Gastrocnemius medialis (tissue), 4 donors: Measurements from ENCODE around the gene TBC1D10A. TPM values are rescaled to one million over a fixed set of nuclear protein-coding genes. Genes with fewer than 3 reads are reported as not detected.

Experiments
- ATAC-seq, 2 donors: fragments of 150-250 bp; one replicate each; pipeline ENCODE4 v1.9.1; 2016
- DNase-seq, 2 donors: peaks; one replicate each; pipeline ENCODE4 v3.0.0-alpha.2; 2019
- H3K27ac ChIP-seq, 4 donors: fragments of 200-600 bp; sonication (generic); 1 replicate in 1 of 4; 2 replicates in 3 of 4; pipeline ENCODE4 v1.5.1; 2016 to 2018; ENCODE audit warnings: mild to moderate bottlenecking in 2 of 4, moderate library complexity in 1 of 4
- H3K27me3 ChIP-seq, 3 donors: fragments of 200-600 bp; sonication (generic) in 2 of 3; 1 replicate in 1 of 3; 2 replicates in 2 of 3; pipeline versions ENCODE4 v1.5.1 to v1.6.0; 2016 to 2019; ENCODE audit warnings: mild to moderate bottlenecking in 1 of 3, moderate library complexity in 1 of 3
- H3K36me3 ChIP-seq, 2 donors: fragments of 200-600 bp; sonication (generic) in 1 of 2; one replicate each; pipeline ENCODE4 v1.5.1; 2017 to 2018
- H3K4me1 ChIP-seq, 2 donors: fragments of 200-600 bp; sonication (generic) in 1 of 2; one replicate each; pipeline ENCODE4 v1.5.1; 2016 to 2017; ENCODE audit warnings: mild to moderate bottlenecking in 2 of 2
- H3K4me3 ChIP-seq, 4 donors: fragments of 200-600 bp; sonication (generic) in 3 of 4; 1 replicate in 1 of 4; 2 replicates in 3 of 4; pipeline ENCODE4 v1.5.1; 2016 to 2019; ENCODE audit warnings: mild to moderate bottlenecking in 2 of 4
- H3K9me3 ChIP-seq, 3 donors: fragments of 200-600 bp; sonication (generic) in 2 of 3; 1 replicate in 1 of 3; 2 replicates in 2 of 3; pipeline ENCODE4 v1.5.1; 2016 to 2019
- CTCF ChIP-seq, 5 experiments: fragments of 450-650 bp in 3 of 5; fragments of 200-600 bp in 2 of 5; sonication (generic) in 2 of 5; IDR thresholded peaks in 4 of 5; conservative IDR thresholded peaks in 1 of 5; 1 replicate in 4 of 5; 2 replicates in 1 of 5; pipeline ENCODE4 v1.5.1; 2016 to 2019; ENCODE audit warnings: antibody characterized with exemption in 5 of 5, mild to moderate bottlenecking in 3 of 5, moderate library complexity in 3 of 5
- POLR2A ChIP-seq, 2 donors: fragments of 450-650 bp; IDR thresholded peaks; one replicate each; pipeline ENCODE4 v1.6.1; 2017; ENCODE audit warnings: antibody characterized with exemption in 2 of 2, mild to moderate bottlenecking in 2 of 2, moderate library complexity in 2 of 2
- in situ Hi-C, 4 donors: fragments of 200-750 bp; cut with MboI; loops; one replicate each; pipeline versions ENCODE4 v1.15.0 to v1.8.0; 2017; ENCODE audit warnings: low sequenced_read_pairs in 4 of 4
- intact Hi-C: fragments of 100-400 bp; cut with DNase I; formaldehyde crosslinking; loops from one replicate; pipeline ENCODE4 v1.15.1; 2023; ENCODE audit warnings: low total_unique reads
- total RNA-seq, 4 donors: library from RNA; depleted of rRNA; stranded (reverse); fragments of >200 nt; gene quantifications; one replicate each; pipeline versions ENCODE4 v1.1.0 to v1.2.3, GENCODE V29; 2016

The TBC1D10A gene
- total RNA-seq, 4 donors from 2014 or later, result 4.1 to 9.6 (median 6.2) TPM

GRCh38 chr22:30289141-30289979 lies 37.4 kb downstream of the TBC1D10A start, which contains the start of gene CASTOR1:
TSS of gene CASTOR1 (minus strand) at chr22:30289505. CDS start at chr22:30289497, 8 bp downstream.
- TF ChIP-seq CTCF (IDR thresholded peaks at IDR 0.05 in 4 of 5, conservative IDR thresholded peaks at IDR 0.05 in 1 of 5) (no peak), POLR2A (IDR thresholded peaks at IDR 0.05) (peak; percentile 57 to 77)
- H3K36me3 ChIP-seq, result peaks cover 0 to 9% of the 10 kb centered on the region in 2 donors
- H3K4me3 ChIP-seq, result peak within 1 kb of the TSS; percentile 74 to 97 (median 90)
- H3K9me3 ChIP-seq, result no peaks in the 10 kb centered on the region
- peak within 1 kb of the TSS; percentile 84 to 90 (median 87) for H3K27ac ChIP-seq
- ATAC-seq, result peak; percentile 90 to 91
- in situ Hi-C loops, result loop anchor here in 2 of 4 donors (10.0 kb wide), 2 partner anchors 95 to 105 kb away; partner anchors contain the start of genes RNF215 (in 1 of the 2) and SEC14L2 (in 1 of the 2)
- DNase-seq, result peak; percentile 98
- intact Hi-C loops, result loop anchor here (1.0 to 10.0 kb wide), 3 partner anchors 37 to 195 kb away; partner anchors contain the start of gene TBC1D10A
- H3K27me3 ChIP-seq, result no peaks in the 10 kb centered on the region
- peaks cover 22 to 26% of the 10 kb centered on the region in 2 donors for H3K4me1 ChIP-seq

- intact Hi-C loops, result loop anchor here (1.0 to 10.0 kb wide), 4 partner anchors 38 to 196 kb away; partner anchors contain the start of genes SF3A1 and TBC1D10A
- in situ Hi-C loops, result loop anchor here in 2 of 4 donors (10.0 kb wide), 2 partner anchors 96 to 106 kb away; partner anchors contain the start of genes RNF215 (in 1 of the 2) and SEC14L2 (in 1 of the 2)
- TF ChIP-seq CTCF (IDR thresholded peaks at IDR 0.05 in 4 of 5, conservative IDR thresholded peaks at IDR 0.05 in 1 of 5) (no peak), POLR2A (IDR thresholded peaks at IDR 0.05) (no peak)
- Histone ChIP-seq H3K4me1 (peaks cover 22 to 26% of the 10 kb centered on the region in 2 donors), H3K4me3 (peak overlapping the region; percentile 74 to 97 (median 90)), H3K27me3 (no peaks in the 10 kb centered on the region), H3K9me3 (no peaks in the 10 kb centered on the region), H3K36me3 (peaks cover 0 to 4% of the 10 kb centered on the region in 2 donors), H3K27ac (peak overlapping the region; percentile 84 to 90 (median 87))
- DNase-seq (no peak), ATAC-seq (no peak)
Observed at GRCh38 chr22:30288419-30289140, 38.2 kb downstream of the TBC1D10A start.

GRCh38 chr22:30287648-30288418 lies 38.9 kb downstream of the TBC1D10A start:
- peak overlapping the region; percentile 45 to 89 (median 84) for H3K27ac ChIP-seq
- intact Hi-C loops (loop anchor here (1.0 to 10.0 kb wide), 4 partner anchors 25 to 197 kb away; partner anchors contain the start of genes RNF215 and SF3A1), in situ Hi-C loops (loop anchor here in 2 of 4 donors (10.0 kb wide), 2 partner anchors 97 to 107 kb away; partner anchors contain the start of genes RNF215 (in 1 of the 2) and SEC14L2 (in 1 of the 2))
- peak overlapping the region; percentile 74 to 97 (median 90) for H3K4me3 ChIP-seq
- H3K4me1 ChIP-seq, result peaks cover 22 to 26% of the 10 kb centered on the region in 2 donors
- ATAC-seq (peak; percentile 13 to 25), DNase-seq (peak; percentile 47 to 72)
- TF ChIP-seq POLR2A (IDR thresholded peaks at IDR 0.05), result peak; percentile 13 to 40
- TF ChIP-seq CTCF (IDR thresholded peaks at IDR 0.05 in 4 of 5, conservative IDR thresholded peaks at IDR 0.05 in 1 of 5), result peak; percentile 70 to 82 (median 73)
- H3K36me3 ChIP-seq, result no peaks in the 10 kb centered on the region
- no peaks in the 10 kb centered on the region for H3K27me3 ChIP-seq
- no peaks in the 10 kb centered on the region for H3K9me3 ChIP-seq
